HL-60/S4 (cell line): ENCODE measurements around the gene ATP2B2.

ENCODE experiments used
- in situ Hi-C: fragments of 300-500 bp; cut with MboI; formaldehyde crosslinking; loops from 2 replicates; pipeline ENCODE4 v1.14.3; 2022; ENCODE audit warnings: low sequenced_read_pairs

Gene ATP2B2

DNA sequence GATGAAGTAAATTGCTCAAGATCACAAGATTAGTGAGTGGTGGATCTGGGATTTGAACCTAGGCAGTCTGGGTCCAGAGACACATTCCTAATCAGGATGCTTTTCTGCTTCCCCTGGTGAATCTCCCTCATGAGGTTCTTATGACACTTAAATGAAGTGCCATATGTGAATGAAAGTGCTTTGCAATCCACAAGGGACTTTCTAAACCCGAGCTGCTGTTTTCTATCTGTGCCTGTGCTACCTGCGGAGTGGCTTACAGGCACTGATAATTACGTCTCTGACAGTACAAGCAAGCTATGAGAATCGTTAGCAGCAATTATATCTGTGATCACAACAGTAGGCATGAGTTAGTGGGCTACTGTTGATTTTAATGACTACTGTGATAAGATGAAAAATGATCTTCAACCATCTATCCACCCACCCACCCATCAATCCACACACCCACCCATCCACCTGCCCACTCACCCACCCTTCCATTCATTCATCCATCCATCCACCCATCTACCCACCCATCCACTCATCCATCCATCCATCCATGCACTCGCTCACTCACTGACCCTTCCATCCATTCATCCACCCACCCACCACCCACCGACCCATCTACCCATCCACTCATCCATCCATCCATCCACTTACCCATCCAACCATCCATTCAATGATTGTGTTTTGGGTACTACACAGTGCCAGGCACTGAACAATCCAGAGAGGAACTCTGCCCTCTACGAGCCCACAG is 51.8 kb downstream of the ATP2B2 start:
- in situ Hi-C loops, result no loop called here

- in situ Hi-C loops, result no loop called here
Observed at GRCh38 chr3:10450494-10451440, 54.6 kb downstream of the ATP2B2 start.

DNA sequence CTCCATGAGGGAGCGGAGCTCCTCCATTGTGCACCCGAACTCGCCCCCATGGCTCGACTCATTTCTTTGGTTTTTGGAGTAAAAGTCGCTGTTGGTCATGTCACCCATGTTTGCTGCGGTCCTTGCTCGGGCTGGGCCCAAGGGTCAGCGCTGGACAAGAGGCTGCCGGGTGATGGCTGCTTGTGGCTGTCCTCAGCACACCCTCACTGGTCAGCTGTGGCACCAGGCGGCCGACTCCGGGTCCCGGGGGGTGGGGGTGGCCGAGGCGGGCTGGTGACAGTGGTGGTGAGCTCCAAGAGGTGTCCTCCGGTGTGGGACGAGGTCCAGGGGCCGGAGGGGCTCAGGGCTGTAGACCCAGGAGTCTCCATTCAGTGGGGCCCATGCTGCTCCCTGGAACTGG is 56.0 kb downstream of the ATP2B2 start:
- in situ Hi-C loops, result no loop called here

GRCh38 chr3:10448544-10448943 is 56.8 kb downstream of the ATP2B2 start:
- in situ Hi-C loops, result no loop called here

DNA sequence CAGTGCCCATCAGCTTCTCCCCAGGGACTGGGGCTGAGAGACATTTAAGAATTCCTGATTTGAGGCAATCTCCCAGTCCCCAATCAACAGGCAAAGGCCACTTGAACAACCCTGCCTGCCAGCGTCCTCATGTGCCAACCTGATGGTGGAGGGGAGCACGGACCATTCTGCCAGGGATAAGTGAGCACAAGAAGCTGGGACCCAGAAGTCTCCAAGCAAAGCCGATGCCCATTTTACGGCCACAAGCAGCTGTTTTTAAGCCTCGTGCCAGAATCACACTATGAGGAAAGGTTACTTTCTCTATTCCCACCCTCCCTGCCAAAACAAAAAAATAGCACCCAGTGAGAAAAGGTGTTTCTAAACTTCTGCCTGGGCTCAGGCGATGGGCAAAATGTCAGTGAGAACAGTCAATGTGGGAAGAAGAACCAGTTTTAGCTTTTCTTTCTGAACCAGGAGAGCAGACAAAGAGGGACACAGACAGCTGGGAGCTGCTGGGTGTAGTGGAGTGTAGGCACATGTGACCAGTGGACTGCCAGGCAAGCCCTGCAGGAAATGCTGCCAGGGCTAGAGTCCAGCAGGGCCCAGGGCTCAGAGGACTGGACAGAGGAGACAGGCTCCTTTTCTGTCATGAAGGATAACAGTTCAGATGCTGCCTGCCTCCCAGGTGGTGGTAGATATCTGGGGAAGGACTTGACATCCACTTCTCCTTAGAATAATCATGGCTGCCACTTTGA is 57.7 kb downstream of the ATP2B2 start:
- in situ Hi-C loops, result no loop called here

- in situ Hi-C loops, result no loop called here
Observed at GRCh38 chr3:10447110-10447509, 58.3 kb downstream of the ATP2B2 start.

GRCh38 chr3:10445561-10446175 is 59.7 kb downstream of the ATP2B2 start:
- in situ Hi-C loops, result no loop called here

DNA sequence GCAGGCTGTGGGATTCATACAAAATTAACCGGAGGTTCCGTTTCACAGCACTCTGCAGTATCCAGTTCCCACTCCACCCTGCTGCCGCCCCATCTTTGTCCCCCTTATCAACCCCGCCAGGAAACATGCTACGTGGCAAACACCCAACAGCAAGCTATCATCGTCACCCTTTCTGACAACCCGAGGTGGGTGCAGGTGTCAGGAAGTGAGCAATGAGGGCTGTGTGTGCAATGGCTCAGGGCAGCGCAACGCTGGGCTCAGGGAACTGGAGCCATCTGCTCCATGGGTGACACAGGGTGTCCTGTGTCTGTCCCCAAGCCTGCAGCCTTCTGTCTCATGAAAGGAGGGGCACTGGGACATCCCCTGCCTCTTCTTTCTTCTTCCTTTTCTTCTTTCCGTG is 60.9 kb downstream of the ATP2B2 start:
- in situ Hi-C loops, result no loop called here

DNA sequence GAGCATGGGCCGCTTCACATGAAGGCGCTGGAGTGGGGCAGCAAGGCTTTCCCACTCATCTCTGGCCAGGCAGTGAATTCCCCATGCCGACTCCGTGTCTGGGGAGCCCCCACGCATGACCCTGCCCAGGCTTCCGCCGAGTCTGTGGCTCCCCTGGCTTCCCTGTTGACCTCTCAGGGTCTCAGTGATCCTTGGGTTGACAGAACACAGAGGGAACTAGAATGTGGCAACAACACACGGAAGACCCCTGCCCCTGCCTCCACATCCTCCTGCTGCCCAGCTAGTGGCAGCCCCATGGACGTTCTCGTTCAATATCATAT is 61.3 kb downstream of the ATP2B2 start:
- in situ Hi-C loops, result no loop called here

GRCh38 chr3:10443272-10444109 is 61.9 kb downstream of the ATP2B2 start:
- in situ Hi-C loops, result no loop called here

DNA sequence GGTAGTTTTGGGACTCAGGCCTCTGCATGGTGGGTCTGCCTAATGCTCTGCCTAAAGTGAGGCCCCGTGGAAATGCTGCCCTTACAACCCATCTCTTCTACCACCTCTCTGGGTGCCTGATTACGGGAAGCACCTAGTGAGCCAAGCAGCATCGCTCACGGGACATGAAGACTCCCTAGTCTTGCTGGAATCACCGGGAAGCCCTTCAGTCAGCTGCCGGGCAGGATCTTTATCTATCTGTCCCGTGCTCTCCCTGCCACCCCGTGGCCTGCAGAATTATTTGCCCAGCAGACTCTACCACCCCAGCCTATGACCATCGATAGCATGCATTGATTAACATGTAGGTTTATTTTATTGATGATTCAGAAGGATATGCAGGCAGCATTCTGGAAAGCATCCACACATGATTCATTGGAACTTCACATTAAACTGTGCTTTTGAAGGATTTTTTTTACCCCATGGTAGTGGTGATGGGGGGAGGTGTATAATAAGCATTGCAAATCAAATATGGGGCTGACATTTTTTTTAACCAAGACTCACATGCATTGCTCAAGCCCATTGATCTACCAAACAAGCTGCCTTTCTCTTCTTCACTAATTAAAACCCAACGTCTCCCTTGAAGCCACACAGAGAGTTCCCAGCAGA is 63.1 kb downstream of the ATP2B2 start:
- in situ Hi-C loops, result no loop called here

DNA sequence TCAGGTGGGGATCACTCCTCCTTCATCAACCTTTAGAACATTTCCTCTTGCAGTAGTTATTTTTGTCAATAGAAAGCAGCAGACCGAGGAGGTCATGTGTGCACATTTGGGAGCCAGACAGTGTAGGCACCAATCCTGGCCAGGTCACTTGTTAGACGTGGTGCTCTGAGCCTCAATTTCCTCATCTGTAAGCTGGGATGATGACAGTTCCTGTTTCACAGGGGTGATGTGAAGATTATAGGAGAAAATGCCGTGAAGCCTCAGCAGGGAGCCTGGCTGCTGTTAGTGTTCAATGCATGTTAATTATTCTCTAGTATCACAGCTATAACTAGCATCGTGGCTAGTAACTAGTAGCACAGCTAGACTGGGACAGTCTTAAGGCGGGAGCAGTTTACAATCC is 64.7 kb downstream of the ATP2B2 start:
- in situ Hi-C loops, result no loop called here

DNA sequence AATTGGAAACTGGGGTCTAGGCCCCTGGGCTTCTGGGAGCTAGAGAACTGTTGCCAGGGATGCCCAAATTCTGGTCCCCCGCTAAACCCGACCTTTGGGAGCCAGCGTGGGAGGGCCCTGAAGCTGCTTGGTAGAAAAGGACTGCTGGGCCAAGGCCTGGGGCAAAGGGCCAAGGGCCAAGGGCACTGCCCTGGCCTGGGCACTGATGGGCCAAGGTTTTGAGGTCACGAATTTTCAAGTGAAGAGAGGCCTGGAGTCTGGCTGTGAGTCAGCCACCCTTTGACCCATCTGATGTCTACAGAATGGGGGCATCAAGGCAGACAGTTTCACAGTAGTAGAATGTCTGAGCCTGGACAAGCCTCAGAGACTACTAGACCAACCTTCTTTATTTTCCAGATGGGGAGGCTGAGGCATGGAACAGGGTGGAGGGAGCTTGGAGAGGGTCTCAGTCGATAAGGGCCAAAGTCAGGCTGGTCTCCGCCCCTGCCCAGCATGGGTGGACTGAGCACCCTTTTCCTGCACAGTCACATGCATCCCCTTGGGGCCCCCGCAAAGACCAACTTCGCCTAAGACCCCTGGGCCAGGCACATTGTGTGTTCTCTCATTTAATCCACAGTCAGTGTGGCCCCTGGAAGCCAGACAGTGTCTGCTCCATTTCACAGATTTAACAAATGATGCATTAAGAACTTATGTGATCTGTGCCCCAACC is 66.3 kb downstream of the ATP2B2 start:
- in situ Hi-C loops, result no loop called here

- in situ Hi-C loops, result no loop called here
Observed at GRCh38 chr3:10437995-10438901, 67.1 kb downstream of the ATP2B2 start.

DNA sequence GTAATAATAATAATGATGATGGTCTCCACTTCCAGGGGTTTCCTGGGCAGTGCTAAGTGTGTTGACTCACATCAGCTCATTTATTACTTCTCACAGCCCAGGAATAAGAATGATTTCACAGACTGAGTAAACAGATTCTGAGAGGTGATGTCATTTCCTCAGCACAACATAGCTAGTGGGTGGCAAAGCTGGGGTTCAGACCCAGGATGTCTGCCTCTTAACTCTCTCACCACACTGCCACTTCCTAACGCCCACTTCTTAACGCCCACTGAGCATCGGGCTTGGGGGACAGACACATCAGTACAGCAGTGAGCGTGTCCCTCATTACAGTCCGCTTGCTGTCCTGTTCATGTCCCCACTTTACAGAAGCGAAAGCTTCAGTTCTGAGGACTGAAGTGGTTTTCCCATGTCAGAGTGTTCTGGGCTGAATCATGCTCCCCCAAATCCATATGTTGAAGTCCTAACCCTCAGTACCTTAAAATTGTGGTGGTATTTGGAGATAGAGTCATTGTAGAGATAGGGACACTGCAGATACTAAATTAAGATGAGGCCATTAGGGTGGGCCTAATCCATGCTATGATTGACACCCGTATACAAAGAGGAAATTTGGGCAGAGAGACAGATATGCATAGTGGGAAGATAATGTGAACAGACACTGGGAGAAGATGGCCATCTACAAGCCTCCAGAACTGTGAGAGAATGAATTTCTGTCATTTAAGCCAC is 68.0 kb downstream of the ATP2B2 start:
- in situ Hi-C loops, result no loop called here

GRCh38 chr3:10435850-10436249 is 69.5 kb downstream of the ATP2B2 start:
- in situ Hi-C loops, result no loop called here

GRCh38 chr3:10434938-10435336 is 70.4 kb downstream of the ATP2B2 start:
- in situ Hi-C loops, result no loop called here
